GM18520 (cell line): Measurements from ENCODE around the gene KAT6B.

Source experiments
- ATAC-seq: cut with Tn5 transposase; IDR thresholded peaks from one replicate; pipeline ENCODE4 v1.9.1; 2021; ENCODE audit not compliant: unreplicated experiment

KAT6B gene

DNA sequence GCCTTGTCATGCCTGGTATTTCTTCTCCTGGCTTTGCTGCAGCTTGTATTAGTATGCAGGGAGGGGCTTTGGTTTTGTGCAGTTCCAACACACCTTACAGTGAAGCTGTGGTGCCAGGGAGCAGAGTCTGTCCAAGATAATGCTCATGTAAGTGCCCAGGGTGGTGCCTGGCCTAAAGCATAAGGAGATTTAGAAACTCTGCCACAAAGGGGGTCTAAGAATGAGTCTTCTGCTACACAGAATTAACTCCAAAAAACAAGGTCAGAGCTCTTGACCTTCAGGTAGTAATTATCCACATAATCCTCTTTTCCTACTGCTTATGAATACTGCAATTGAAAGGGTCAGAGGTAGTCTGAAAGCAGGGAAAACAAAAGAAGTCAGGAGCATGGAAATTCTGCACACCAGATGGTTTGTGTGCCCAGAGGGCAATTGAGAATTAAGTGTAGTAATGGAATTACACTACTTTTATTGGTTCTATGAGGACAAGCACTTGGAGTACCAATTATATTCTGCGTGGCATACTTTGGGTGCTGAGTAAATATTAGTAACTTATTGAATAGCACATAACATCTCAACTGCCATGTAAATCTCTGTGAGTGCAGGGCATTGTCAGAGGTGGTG lies 121.5 kb downstream of the KAT6B start:
- no peak for ATAC-seq

GRCh38 chr10:74949034-74949832 lies 122.8 kb downstream of the KAT6B start:
- ATAC-seq: no peak

DNA sequence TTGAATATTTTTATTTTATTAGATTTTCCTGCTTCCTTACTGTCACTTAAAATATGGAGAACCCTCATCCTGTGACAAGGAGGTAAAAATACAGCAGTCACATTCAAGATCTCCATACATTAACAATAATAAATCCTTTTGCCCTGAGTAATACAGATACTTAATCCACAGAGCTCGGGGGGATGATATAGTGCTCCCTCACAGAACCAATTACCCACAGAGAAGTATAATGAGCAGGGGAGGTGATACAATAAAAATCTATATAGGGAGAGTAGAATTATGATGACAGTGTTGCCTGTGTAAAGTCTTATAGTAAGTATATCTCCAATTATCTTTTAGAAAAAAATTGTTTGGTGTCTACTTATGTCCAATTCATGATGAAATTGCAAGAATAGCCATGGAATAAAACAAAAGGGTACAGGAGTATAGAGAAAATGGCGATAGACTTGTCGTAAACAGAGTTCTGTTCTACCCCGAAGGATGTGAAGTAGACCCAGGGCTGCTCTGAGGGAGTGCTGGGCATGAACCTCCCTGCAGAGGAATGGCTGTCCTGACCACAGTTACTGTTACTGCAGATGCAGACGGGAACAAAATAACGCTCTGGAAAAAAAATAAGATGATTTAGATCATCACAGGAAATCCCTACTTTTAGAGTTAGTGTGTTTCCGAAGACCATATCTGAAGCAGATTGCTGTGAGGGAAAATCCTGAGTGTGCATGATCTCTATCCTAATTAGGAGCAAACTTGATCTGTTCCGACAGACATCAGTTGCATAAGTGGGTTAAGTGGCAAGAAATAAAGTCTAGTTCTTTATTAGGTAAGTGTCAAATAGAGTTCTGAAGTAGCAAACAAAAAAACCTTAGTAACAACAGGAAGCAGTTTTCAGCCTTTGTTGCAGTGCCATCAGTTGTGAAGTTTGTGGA lies 123.7 kb downstream of the KAT6B start:
- no peak for ATAC-seq

DNA sequence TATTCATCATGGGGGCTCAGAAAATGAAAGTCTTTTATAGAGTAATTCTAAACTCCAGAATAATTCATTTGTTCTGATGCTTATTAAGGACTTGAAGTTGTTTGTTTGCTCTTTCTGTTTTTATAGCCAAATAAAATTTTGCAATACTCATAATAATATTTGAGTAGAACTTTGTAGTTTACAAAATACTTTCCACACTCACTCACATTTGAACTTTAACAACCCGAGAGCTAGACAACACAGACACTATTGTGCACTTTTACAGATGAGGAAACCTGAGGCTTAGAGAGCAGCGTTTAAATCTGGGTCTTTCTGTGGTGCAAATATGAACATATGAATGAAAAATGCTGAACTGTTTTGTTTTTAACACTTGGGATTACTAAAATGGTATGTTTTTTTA lies 126.8 kb downstream of the KAT6B start:
- no peak for ATAC-seq

GRCh38 chr10:74955796-74956195 lies 129.4 kb downstream of the KAT6B start:
- no peak for ATAC-seq

GRCh38 chr10:74956555-74957111 lies 130.2 kb downstream of the KAT6B start:
- ATAC-seq: no peak

DNA sequence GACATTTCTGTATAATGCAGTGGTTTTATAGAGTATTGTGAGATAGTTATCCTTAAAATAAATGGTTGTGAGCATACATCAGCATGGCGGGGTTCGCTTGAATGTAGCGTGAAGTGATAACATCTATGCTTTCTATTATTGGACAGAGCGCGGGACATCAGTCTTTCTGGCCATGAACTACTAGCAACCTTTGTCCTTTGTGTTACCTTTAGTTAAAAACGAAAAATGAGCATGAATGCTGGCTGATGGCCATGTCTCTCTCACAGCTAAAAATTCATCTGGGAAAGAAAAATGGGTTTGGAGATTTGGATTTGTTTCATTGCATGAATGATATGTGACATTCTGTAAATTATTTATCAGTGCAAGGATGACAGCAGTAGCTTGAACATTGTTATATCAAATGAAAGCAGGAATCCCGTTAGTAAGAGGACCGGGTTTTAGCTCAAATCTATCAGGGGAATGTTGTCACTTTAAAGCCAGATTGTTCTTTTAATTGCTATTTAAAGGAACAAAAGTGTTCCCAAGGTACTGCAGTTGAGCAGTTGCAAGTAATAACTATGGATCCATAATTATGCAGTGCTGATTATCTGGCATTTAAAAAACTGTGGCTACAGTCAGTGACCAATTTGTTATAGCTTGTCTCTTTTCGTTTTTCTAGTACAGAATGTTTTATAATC lies 131.0 kb downstream of the KAT6B start:
- ATAC-seq: no peak

DNA sequence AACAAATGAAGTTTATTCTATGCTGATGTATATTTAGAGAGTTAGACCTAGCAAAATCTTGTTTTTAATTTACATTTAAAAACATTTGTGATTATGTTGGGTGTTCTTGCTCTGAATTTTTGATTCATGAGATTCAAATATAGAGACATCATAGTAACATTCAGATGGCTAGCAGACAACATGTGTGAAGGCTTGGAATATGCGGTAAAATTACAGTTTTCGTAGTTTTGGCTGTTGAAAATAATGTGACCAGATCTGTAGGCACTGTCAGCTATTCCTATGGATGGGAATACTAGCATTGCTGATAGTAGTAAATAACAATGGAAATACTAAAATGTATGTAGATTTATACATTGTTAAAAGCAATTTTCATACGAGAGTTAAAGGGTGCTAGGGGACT lies 131.9 kb downstream of the KAT6B start:
- ATAC-seq: no peak

DNA sequence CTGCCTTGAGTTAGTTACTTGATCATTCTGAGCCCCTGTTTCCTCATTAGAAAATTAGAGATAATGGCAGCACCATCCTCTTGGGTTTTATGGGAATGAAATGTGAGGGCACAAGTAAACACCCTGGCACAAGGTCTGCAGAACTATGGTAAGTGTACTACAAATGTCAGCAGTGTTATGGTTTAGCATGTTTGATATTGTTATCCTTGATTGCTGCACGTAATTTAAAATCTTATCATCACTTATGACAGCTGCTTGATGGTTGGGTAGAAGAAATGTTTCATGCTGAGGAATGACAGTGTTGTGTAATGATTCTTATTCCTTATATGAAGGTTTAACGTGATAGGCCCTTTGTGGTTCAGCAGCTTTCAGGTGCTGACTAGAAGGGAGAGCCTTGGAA lies 134.3 kb downstream of the KAT6B start:
- no peak for ATAC-seq

DNA sequence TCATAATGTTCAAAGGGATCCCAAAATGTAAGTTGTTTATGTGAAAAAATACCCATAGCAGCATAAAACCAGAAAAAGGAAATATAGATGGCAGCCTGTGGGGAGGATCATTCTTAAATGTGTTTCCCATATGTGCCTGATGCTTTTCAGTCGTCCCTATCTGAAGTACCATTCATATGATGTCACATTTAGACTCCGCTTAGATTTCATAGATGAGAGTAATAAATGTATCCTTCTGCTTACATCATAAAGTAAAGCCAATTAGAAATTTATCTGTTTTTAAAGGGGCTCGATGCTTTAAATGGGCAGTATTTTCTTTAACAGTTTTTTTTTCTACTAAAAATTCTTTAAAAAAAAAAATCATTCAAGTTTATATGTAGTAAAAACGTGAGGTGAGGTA lies 136.1 kb downstream of the KAT6B start:
- no peak for ATAC-seq

GRCh38 chr10:74963549-74963948 lies 137.1 kb downstream of the KAT6B start:
- peak; percentile 50 for ATAC-seq

- ATAC-seq: no peak
Measured at GRCh38 chr10:74967911-74968666, 141.7 kb downstream of the KAT6B start.

DNA sequence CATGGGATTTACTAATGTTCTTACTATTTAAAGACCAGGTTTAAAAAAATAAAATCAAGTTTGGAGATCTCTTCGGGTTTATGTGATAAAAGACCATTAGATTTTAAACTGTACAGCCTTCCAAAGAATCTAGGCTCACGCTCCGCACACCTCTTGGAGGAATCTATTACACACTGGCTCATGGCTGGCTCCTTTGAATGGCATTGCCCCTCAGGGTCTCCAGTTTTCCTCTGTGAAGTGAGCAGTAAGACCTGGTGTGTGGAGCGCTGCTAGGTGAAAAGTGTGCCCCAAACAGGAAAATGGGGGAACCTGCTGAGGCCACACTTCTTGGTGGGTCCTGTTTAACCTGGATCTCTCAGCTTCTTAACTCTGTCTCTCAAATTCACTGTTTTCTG lies 142.3 kb downstream of the KAT6B start:
- ATAC-seq: no peak

DNA sequence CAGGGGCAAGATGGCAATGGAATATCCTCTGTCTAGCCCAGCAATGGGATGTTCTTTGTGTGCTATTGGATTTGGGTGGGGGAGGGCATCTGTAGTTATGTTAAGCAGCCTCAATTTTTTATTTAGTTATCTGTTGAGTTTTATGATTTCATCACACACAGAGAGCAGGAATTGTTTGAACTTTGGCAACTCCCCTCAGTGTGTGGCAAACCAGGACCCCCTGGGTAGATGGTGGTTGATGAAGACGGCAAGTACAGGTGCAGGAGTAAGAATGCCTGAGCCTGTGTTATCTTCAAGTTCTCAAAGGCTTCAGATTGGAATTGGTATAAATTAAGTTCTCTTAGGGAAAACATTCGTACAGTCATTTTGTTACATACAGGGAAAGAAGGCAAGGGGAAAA lies 142.7 kb downstream of the KAT6B start:
- ATAC-seq: no peak

DNA sequence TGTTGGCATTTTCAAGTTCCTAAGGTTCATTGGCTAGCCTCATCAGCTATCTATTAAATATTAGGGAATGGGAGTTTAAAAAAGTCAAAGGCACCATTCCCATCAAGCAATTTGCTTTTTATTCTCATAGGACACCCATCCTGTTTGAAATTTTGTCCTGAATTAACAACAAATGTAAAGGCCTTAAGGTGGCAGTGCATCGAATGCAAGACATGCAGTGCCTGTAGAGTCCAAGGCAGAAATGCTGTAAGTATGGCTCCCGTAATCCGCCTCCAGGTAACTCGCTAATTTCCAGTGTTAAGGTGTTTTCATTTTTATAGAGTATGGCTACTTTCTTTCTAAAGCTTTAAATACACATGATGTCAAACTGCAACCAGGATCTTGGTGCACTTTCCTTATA lies 143.1 kb downstream of the KAT6B start:
- no peak for ATAC-seq

GRCh38 chr10:74973741-74974392 lies 147.5 kb downstream of the KAT6B start:
- ATAC-seq: no peak

GRCh38 chr10:74975758-74976157 lies 149.4 kb downstream of the KAT6B start:
- no peak for ATAC-seq

DNA sequence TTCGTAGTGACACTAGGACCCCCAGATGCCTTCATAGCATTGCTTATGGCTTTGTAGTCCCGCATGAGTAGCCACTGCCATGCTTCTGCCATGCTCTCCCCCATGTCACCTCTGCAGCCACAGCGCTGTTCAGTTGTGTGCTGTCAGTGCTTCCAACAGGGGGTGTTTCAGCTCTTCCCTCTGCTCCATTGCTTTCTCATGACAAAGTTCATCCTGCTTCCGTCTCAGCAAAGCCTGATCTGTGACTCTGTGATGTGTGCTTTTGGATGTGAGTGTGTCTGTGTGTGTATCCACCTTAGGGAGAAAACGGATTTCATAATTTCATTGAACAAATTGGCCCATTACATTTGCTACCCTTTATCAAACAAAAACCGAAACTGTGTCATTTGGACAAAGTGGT lies 150.2 kb downstream of the KAT6B start:
- ATAC-seq: no peak

- no peak for ATAC-seq
Measured at GRCh38 chr10:74977072-74977471, 150.7 kb downstream of the KAT6B start.
